ENCODE results near the gene ACAN. TPM values are rescaled to one million over a fixed set of nuclear protein-coding genes. Genes with fewer than 3 reads are reported as not detected.

Gene ACAN
- total RNA-seq, 1 donor from 2014 or later, result 0.03 TPM

- Mint-ChIP-seq H3K36me3 (ENCODE audit: low read depth, unreplicated experiment) (peaks cover 33% of the 10 kb centered on the region), H3K27ac (ENCODE audit: unreplicated experiment) (no peak overlapping the region), H3K9me3 (ENCODE audit: unreplicated experiment) (no peaks in the 10 kb centered on the region), H3K4me1 (ENCODE audit: unreplicated experiment) (peaks cover 4% of the 10 kb centered on the region), H3K27me3 (ENCODE audit: unreplicated experiment) (peaks cover 8% of the 10 kb centered on the region), H3K4me3 (ENCODE audit: unreplicated experiment) (no peak overlapping the region)
- TF ChIP-seq, protein P1, sequence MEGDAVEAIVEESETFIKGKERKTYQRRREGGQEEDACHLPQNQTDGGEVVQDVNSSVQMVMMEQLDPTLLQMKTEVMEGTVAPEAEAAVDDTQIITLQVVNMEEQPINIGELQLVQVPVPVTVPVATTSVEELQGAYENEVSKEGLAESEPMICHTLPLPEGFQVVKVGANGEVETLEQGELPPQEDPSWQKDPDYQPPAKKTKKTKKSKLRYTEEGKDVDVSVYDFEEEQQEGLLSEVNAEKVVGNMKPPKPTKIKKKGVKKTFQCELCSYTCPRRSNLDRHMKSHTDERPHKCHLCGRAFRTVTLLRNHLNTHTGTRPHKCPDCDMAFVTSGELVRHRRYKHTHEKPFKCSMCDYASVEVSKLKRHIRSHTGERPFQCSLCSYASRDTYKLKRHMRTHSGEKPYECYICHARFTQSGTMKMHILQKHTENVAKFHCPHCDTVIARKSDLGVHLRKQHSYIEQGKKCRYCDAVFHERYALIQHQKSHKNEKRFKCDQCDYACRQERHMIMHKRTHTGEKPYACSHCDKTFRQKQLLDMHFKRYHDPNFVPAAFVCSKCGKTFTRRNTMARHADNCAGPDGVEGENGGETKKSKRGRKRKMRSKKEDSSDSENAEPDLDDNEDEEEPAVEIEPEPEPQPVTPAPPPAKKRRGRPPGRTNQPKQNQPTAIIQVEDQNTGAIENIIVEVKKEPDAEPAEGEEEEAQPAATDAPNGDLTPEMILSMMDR (IDR thresholded peaks at IDR 0.05; ENCODE audit: unreplicated experiment), result no peak
- no peak for DNase-seq (ENCODE audit: low spot score)
Observed at GRCh38 chr15:88880944-88881740, 77.9 kb downstream of the ACAN start.

GRCh38 chr15:88881775-88882174 lies 78.5 kb downstream of the ACAN start:
- Mint-ChIP-seq H3K4me3 (ENCODE audit: unreplicated experiment) (no peak overlapping the region), H3K27ac (ENCODE audit: unreplicated experiment) (no peak overlapping the region), H3K27me3 (ENCODE audit: unreplicated experiment) (peaks cover 8% of the 10 kb centered on the region), H3K9me3 (ENCODE audit: unreplicated experiment) (no peaks in the 10 kb centered on the region), H3K36me3 (ENCODE audit: low read depth, unreplicated experiment) (peaks cover 26% of the 10 kb centered on the region), H3K4me1 (ENCODE audit: unreplicated experiment) (peaks cover 4% of the 10 kb centered on the region)
- no peak for DNase-seq (ENCODE audit: low spot score)
- TF ChIP-seq, protein P1 (IDR thresholded peaks at IDR 0.05; ENCODE audit: unreplicated experiment), result no peak

GRCh38 chr15:88882785-88883184 lies 79.5 kb downstream of the ACAN start:
- DNase-seq (ENCODE audit: low spot score), result no peak
- Mint-ChIP-seq H3K36me3 (ENCODE audit: low read depth, unreplicated experiment) (peaks cover 24% of the 10 kb centered on the region), H3K27ac (ENCODE audit: unreplicated experiment) (no peak overlapping the region), H3K27me3 (ENCODE audit: unreplicated experiment) (peaks cover 8% of the 10 kb centered on the region), H3K4me1 (ENCODE audit: unreplicated experiment) (peaks cover 4% of the 10 kb centered on the region), H3K4me3 (ENCODE audit: unreplicated experiment) (no peak overlapping the region), H3K9me3 (ENCODE audit: unreplicated experiment) (no peaks in the 10 kb centered on the region)
- TF ChIP-seq, protein P1 (IDR thresholded peaks at IDR 0.05; ENCODE audit: unreplicated experiment), result no peak

DNA sequence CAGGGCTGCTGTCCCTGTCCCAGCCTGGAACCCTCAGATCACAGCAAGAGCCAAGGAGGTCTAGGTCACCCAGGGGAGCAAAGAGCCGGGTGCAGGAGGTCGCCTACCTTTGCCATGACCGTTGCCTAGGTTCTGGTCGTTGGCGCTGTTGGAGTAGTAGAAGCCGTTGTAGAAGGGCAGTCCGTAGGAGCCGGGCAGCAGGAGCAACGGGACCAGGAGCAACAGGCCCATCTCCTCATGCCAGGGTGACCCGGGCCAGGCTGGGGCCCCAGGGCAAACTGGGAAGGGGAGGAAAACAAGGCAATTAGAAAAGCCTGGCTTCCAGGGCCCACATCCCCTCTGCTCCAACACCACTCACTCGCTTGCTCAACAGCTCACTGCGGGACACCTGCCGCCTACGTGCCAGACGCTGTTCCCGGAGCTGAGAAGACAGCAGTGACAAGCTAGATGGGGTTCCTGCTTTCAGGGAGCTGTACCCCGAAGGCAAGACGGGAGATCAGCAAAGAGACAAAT lies 83.9 kb downstream of the ACAN start:
- Mint-ChIP-seq H3K9me3 (ENCODE audit: unreplicated experiment) (no peaks in the 10 kb centered on the region), H3K27me3 (ENCODE audit: unreplicated experiment) (peaks cover 1% of the 10 kb centered on the region), H3K4me1 (ENCODE audit: unreplicated experiment) (peaks cover 17% of the 10 kb centered on the region), H3K36me3 (ENCODE audit: low read depth, unreplicated experiment) (peaks cover 13% of the 10 kb centered on the region), H3K4me3 (ENCODE audit: unreplicated experiment) (peak overlapping the region; percentile 7), H3K27ac (ENCODE audit: unreplicated experiment) (no peak overlapping the region)
- no peak for DNase-seq (ENCODE audit: low spot score)
- TF ChIP-seq, protein P1 (IDR thresholded peaks at IDR 0.05; ENCODE audit: unreplicated experiment), result no peak

GRCh38 chr15:88888719-88889118 lies 85.5 kb downstream of the ACAN start:
- Mint-ChIP-seq H3K27ac (ENCODE audit: unreplicated experiment) (no peak overlapping the region), H3K9me3 (ENCODE audit: unreplicated experiment) (no peaks in the 10 kb centered on the region), H3K4me3 (ENCODE audit: unreplicated experiment) (no peak overlapping the region), H3K4me1 (ENCODE audit: unreplicated experiment) (peaks cover 17% of the 10 kb centered on the region), H3K36me3 (ENCODE audit: low read depth, unreplicated experiment) (peaks cover 9% of the 10 kb centered on the region), H3K27me3 (ENCODE audit: unreplicated experiment) (peaks cover 1% of the 10 kb centered on the region)
- TF ChIP-seq, protein P1 (IDR thresholded peaks at IDR 0.05; ENCODE audit: unreplicated experiment), result no peak
- no peak for DNase-seq (ENCODE audit: low spot score)

Measured in endothelial cell (in vitro differentiated cells).